Endothelial cell of umbilical vein (primary cell): ENCODE results near the gene TYW1. TPM values are rescaled to one million over a fixed set of nuclear protein-coding genes. Genes with fewer than 3 reads are reported as not detected.

Source experiments
- BruUV-seq: library from RNA; stranded (reverse); fragments of 400-500 nt; replicated peaks from 2 replicates; lab custom pipeline; 2021; lab: Mats Ljungman, UMichigan
- CTCF ChIA-PET: fragments of 300-600, 350-600 bp; sonication (Branson Sonifier 250); formaldehyde crosslinking; loops from one replicate; lab custom pipeline; 2021; ENCODE audit warnings: antibody characterized with exemption, inconsistent platforms; lab: Charles Lee
- POLR2A ChIA-PET: fragments of 300-600, 350-600 bp; sonication (Branson Sonifier 250); formaldehyde crosslinking; loops from one replicate; lab custom pipeline; 2021; ENCODE audit warnings: antibody characterized with exemption, inconsistent platforms; lab: Charles Lee
- DNase-seq: peaks from one replicate; pipeline ENCODE4 v3.0.0-alpha.2; 2011; ENCODE audit warnings: low read depth, low spot score
- FAIRE-seq: peaks from 2 replicates; lab custom pipeline; 2011; peaks lifted over from hg19 to GRCh38; lab: Jason Lieb, UNC
- H2AFZ ChIP-seq: 2 replicates; pipeline ENCODE4 v1.6.0; 2012; ENCODE audit warnings: low read depth, low read length, control low read depth, inconsistent platforms
- H3K27ac ChIP-seq: 2 replicates; pipeline ENCODE4 v1.5.1; 2011; ENCODE audit warnings: low read depth, mild to moderate bottlenecking, control low read depth, low read length, moderate library complexity; ENCODE audit not compliant: insufficient read depth
- H3K27me3 ChIP-seq, 2 experiments: 2 replicates each; pipeline versions ENCODE4 v1.6.0 to v1.6.1; 2011; ENCODE audit warnings: low read length in 2 of 2, mixed read lengths in 1 of 2; ENCODE audit not compliant: control insufficient read depth in 2 of 2, insufficient read depth in 2 of 2
- H3K36me3 ChIP-seq, 2 experiments: 2 replicates in 1 of 2; 3 replicates in 1 of 2; pipeline ENCODE4 v1.5.1; 2011; ENCODE audit warnings: low read length in 2 of 2, mild to moderate bottlenecking in 1 of 2, moderate library complexity in 1 of 2; ENCODE audit not compliant: control insufficient read depth in 2 of 2, insufficient read depth in 2 of 2; ENCODE audit errors: extremely low read depth in 1 of 2
- H3K4me1 ChIP-seq: 3 replicates; pipeline ENCODE4 v1.5.1; 2011; ENCODE audit warnings: mild to moderate bottlenecking, low read length; ENCODE audit not compliant: control insufficient read depth, insufficient read depth; ENCODE audit errors: extremely low read depth
- H3K4me2 ChIP-seq: 2 replicates; pipeline ENCODE4 v1.6.1; 2011; ENCODE audit warnings: low read length, control low read depth, mixed read lengths; ENCODE audit not compliant: insufficient read depth
- H3K4me3 ChIP-seq, 3 experiments: fragments of 200-600 bp in 1 of 3; sonication (generic), shearing (Covaris generic) in 1 of 3; replicated peaks in 1 of 3; 2 replicates each; pipeline ENCODE4 v1.5.1; 2011 to 2016; ENCODE audit warnings: control low read depth in 3 of 3, low read length in 3 of 3, mild to moderate bottlenecking in 2 of 3, inconsistent platforms in 1 of 3, low read depth in 1 of 3, moderate library complexity in 1 of 3; ENCODE audit not compliant: insufficient read depth in 1 of 3
- H3K79me2 ChIP-seq: 2 replicates; pipeline ENCODE4 v1.6.0; 2012; ENCODE audit warnings: low read length, inconsistent platforms; ENCODE audit not compliant: control insufficient read depth, insufficient read depth
- H3K9ac ChIP-seq: replicated peaks from 2 replicates; pipeline ENCODE3; 2011; ENCODE audit warnings: low read length, control low read depth; ENCODE audit not compliant: insufficient read depth; ENCODE audit errors: extremely low read depth
- H3K9me1 ChIP-seq: replicated peaks from 3 replicates; pipeline ENCODE4 v1.6.0; 2011; ENCODE audit warnings: mild to moderate bottlenecking, low read length; ENCODE audit not compliant: control insufficient read depth, insufficient read depth; ENCODE audit errors: extremely low read depth
- H3K9me3 ChIP-seq: replicated peaks from 2 replicates; pipeline ENCODE4 v1.5.1; 2012; ENCODE audit warnings: low read length, inconsistent platforms; ENCODE audit not compliant: control insufficient read depth, insufficient read depth
- H4K20me1 ChIP-seq: replicated peaks from 2 replicates; pipeline ENCODE3; 2011; ENCODE audit warnings: mild to moderate bottlenecking, low read length; ENCODE audit not compliant: control insufficient read depth, insufficient read depth; ENCODE audit errors: extremely low read depth
- CTCF ChIP-seq, 2 donors: IDR thresholded peaks; 1 replicate in 1 of 2; 2 replicates in 1 of 2; pipeline ENCODE4 v1.5.1; 2011; ENCODE audit warnings: low read length in 2 of 2, mild to moderate bottlenecking in 2 of 2, moderate library complexity in 2 of 2, control low read depth in 1 of 2, inconsistent platforms in 1 of 2, low read depth in 1 of 2; ENCODE audit not compliant: insufficient read depth in 1 of 2; ENCODE audit errors: extremely low read depth in 1 of 2
- EZH2 ChIP-seq: IDR thresholded peaks from 2 replicates; pipeline ENCODE4 v1.6.1; 2012; ENCODE audit warnings: borderline replicate concordance, low read depth, mild to moderate bottlenecking, moderate library complexity, low read length, inconsistent platforms; ENCODE audit not compliant: severe bottlenecking
- FOS ChIP-seq: IDR thresholded peaks from 2 replicates; pipeline ENCODE4 v1.6.1; 2011; ENCODE audit warnings: mild to moderate bottlenecking, low read length, moderate library complexity, borderline replicate concordance; ENCODE audit not compliant: insufficient read depth
- GATA2 ChIP-seq: IDR thresholded peaks from 2 replicates; pipeline ENCODE4 v1.7.0; 2011; ENCODE audit warnings: low read depth, mild to moderate bottlenecking, moderate library complexity, mixed read lengths, low read length; ENCODE audit not compliant: insufficient read length, insufficient read depth
- JUN ChIP-seq: IDR thresholded peaks from 2 replicates; pipeline ENCODE4 v1.6.1; 2011; ENCODE audit warnings: borderline replicate concordance, low read depth; ENCODE audit not compliant: insufficient read length, insufficient read depth
- MAX ChIP-seq: IDR thresholded peaks from 2 replicates; pipeline ENCODE4 v1.6.1; 2011; ENCODE audit not compliant: insufficient read depth, insufficient read length
- MYC ChIP-seq: IDR thresholded peaks from one replicate; pipeline ENCODE4 v1.6.1; 2011; ENCODE audit warnings: mild to moderate bottlenecking, low read depth, low read length
- POLR2A ChIP-seq: IDR thresholded peaks from 2 replicates; pipeline ENCODE4 v1.6.1; 2012; ENCODE audit warnings: low read depth, mild to moderate bottlenecking, control low read depth, low read length
- POLR2AphosphoS5 ChIP-seq: IDR thresholded peaks from 2 replicates; pipeline ENCODE4 v1.6.1; 2012; ENCODE audit warnings: low read depth, mild to moderate bottlenecking, control low read depth, low read length, moderate library complexity; ENCODE audit not compliant: insufficient read depth
- dilution Hi-C: fragments of 300-500 bp; cut with MboI; formaldehyde crosslinking; loops from one replicate; pipeline ENCODE4 v1.15.0; 2019; ENCODE audit warnings: low sequenced_read_pairs; ENCODE audit not compliant: extremely low pct_ligation_motif_present
- intact Hi-C: fragments of 100-400 bp; cut with micrococcal nuclease; formaldehyde crosslinking; loops from one replicate; pipeline ENCODE4 v1.10.0; 2022
- polyA plus RNA-seq, 4 experiments: library from polyadenylated mRNA; depleted of rRNA in 3 of 4; stranded (reverse) in 3 of 4; unstranded in 1 of 4; fragments of >200 nt; gene quantifications; 2 replicates each; pipeline versions ENCODE4 v1.2.1 to v1.2.3, GENCODE V29; 2011 to 2012; ENCODE audit warnings: missing spikeins in 1 of 4
- total RNA-seq: library from RNA; stranded (reverse); gene quantifications from 2 replicates; pipeline ENCODE4 v1.2.3, GENCODE V29; 2021

Gene TYW1
- total and polyA plus RNA-seq, 2 donors (not counting 3 experiments of a cell fraction or from before 2014, with no cell fraction given), result 7.7 to 15.9 TPM

- no peak for DNase-seq
- no peak for TF ChIP-seq JUN
- no peak for TF ChIP-seq CTCF (IDR thresholded peaks at IDR 0.05; ENCODE audit: extremely low read depth in 1 of 2, insufficient read depth in 1 of 2, low read depth in 1 of 2, low read length in 2 of 2)
These were observed 36.4 kb upstream of the TYW1 start for GRCh38 chr7:66960192-66960591.

GRCh38 chr7:66961096-66961495, 35.5 kb upstream of the TYW1 start:
- H3K9me1 ChIP-seq, result no peaks in the 10 kb centered on the region
- no peaks in the 10 kb centered on the region for H4K20me1 ChIP-seq
- no peak for FAIRE-seq
- no TSS peak for BruUV-seq
- H3K9me3 ChIP-seq, result no peaks in the 10 kb centered on the region
- H3K79me2 ChIP-seq, result no peaks in the 10 kb centered on the region
- dilution Hi-C loops, result no loop called here
- ChIA-PET POLR2A (no interaction called here), CTCF (no interaction called here)
- H3K4me2 ChIP-seq, result no peak overlapping the region
- H3K27ac ChIP-seq, result no peak overlapping the region
- no peaks in the 10 kb centered on the region for H3K27me3 ChIP-seq
- no peak overlapping the region for H3K9ac ChIP-seq
- no peak overlapping the region for H2AFZ ChIP-seq
- peaks cover 2 to 21% of the 10 kb centered on the region in 2 experiments for H3K36me3 ChIP-seq
- no peaks in the 10 kb centered on the region for H3K4me1 ChIP-seq
- no peak for DNase-seq
- no peak for TF ChIP-seq POLR2AphosphoS5
- no peak for TF ChIP-seq MAX
- TF ChIP-seq GATA2, result no peak
- no peak for TF ChIP-seq POLR2A
- no peak for TF ChIP-seq CTCF (IDR thresholded peaks at IDR 0.05; ENCODE audit: extremely low read depth in 1 of 2, insufficient read depth in 1 of 2, low read depth in 1 of 2, low read length in 2 of 2)
- no peak for TF ChIP-seq FOS
- no peak for TF ChIP-seq MYC
- TF ChIP-seq EZH2, result no peak
- TF ChIP-seq JUN, result no peak
- H3K4me3 ChIP-seq, result no peak overlapping the region
- intact Hi-C loops, result no loop called here

More at GRCh38 chr7:66960192-66960591, 36.4 kb upstream of the TYW1 start:
- Histone ChIP-seq H4K20me1 (no peaks in the 10 kb centered on the region), H3K27ac (no peak overlapping the region), H3K9ac (no peak overlapping the region), H3K4me1 (no peaks in the 10 kb centered on the region), H3K4me2 (no peak overlapping the region), H3K9me1 (no peaks in the 10 kb centered on the region), H3K9me3 (no peaks in the 10 kb centered on the region), H3K36me3 (peaks cover 9 to 28% of the 10 kb centered on the region in 2 experiments), H3K4me3 (no peak overlapping the region), H3K27me3 (no peaks in the 10 kb centered on the region), H3K79me2 (no peaks in the 10 kb centered on the region), H2AFZ (no peak overlapping the region)
- intact Hi-C loops, result no loop called here
- dilution Hi-C loops, result no loop called here
- no TSS peak for BruUV-seq
- FAIRE-seq, result no peak
- ChIA-PET CTCF (no interaction called here), POLR2A (no interaction called here)
